HepG2 (cell line): Measurements from ENCODE around the gene MBD4. TPM values are rescaled to one million over a fixed set of nuclear protein-coding genes. Genes with fewer than 3 reads are reported as not detected.

Experiments
- ATAC-seq: fragments of 200-7000 bp; cut with Tn5 transposase; 3 replicates; pipeline ENCODE4 v1.9.1; 2020; ENCODE audit warnings: mild to moderate bottlenecking, moderate library complexity
- BruUV-seq: library from RNA; stranded (reverse); fragments of 400-500 nt; replicated peaks from 2 replicates; lab custom pipeline; 2021; lab: Mats Ljungman, UMichigan
- CTCF ChIA-PET: fragments of 300-600 bp; formaldehyde crosslinking; extraction: SDS; loops from one replicate; lab custom pipeline; 2021; ENCODE audit warnings: low total read pairs, inconsistent platforms, low intra/inter-chr PET ratio; lab: Yijun Ruan, JAX
- POLR2A ChIA-PET: fragments of 350-600 bp; sonication (Branson Sonifier 250); formaldehyde crosslinking; loops from one replicate; lab custom pipeline; 2020; ENCODE audit warnings: antibody characterized with exemption, inconsistent platforms; lab: Yijun Ruan, JAX
- DNase-seq: peaks from one replicate; pipeline ENCODE4 v3.0.0-alpha.2; 2015; ENCODE audit warnings: low spot score
- FAIRE-seq: peaks from 3 replicates; lab custom pipeline; 2011; peaks lifted over from hg19 to GRCh38; lab: Jason Lieb, UNC
- H2AFZ ChIP-seq: one replicate; pipeline ENCODE4 v1.6.1; 2011; ENCODE audit warnings: low read length, inconsistent platforms
- H3K27ac ChIP-seq: fragments of 300-600 bp; 3 replicates; pipeline ENCODE4 v1.8.0; 2011; ENCODE audit warnings: mixed run types, mild to moderate bottlenecking, mixed read lengths, low read length, inconsistent platforms; ENCODE audit not compliant: insufficient read depth; ENCODE audit errors: extremely low read length
- H3K27me3 ChIP-seq, 2 experiments: fragments of 200-600 bp in 1 of 2; 2 replicates in 1 of 2; 3 replicates in 1 of 2; pipeline versions ENCODE4 v1.6.0 to v1.8.0; 2011; ENCODE audit warnings: low read length in 2 of 2, mild to moderate bottlenecking in 2 of 2, moderate library complexity in 2 of 2, inconsistent platforms in 1 of 2; ENCODE audit not compliant: insufficient read depth in 2 of 2, control insufficient read depth in 1 of 2
- H3K36me3 ChIP-seq, 2 experiments: fragments of 200-600 bp in 1 of 2; replicated peaks in 1 of 2; 2 replicates in 1 of 2; 3 replicates in 1 of 2; pipeline versions ENCODE4 v1.5.1 to v1.8.0; 2011; ENCODE audit warnings: low read length in 2 of 2, inconsistent platforms in 1 of 2; ENCODE audit not compliant: insufficient read depth in 2 of 2, control insufficient read depth in 1 of 2
- H3K4me1 ChIP-seq: 2 replicates; pipeline ENCODE4 v1.5.1; 2012; ENCODE audit warnings: low read length, inconsistent platforms; ENCODE audit not compliant: insufficient read depth
- H3K4me2 ChIP-seq: 2 replicates; pipeline ENCODE4 v1.6.0; 2011; ENCODE audit warnings: low read depth, low read length, inconsistent platforms
- H3K4me3 ChIP-seq, 3 experiments: fragments of 200-600 bp in 1 of 3; sonication (generic), shearing (Covaris generic) in 1 of 3; replicated peaks in 1 of 3; 2 replicates each; pipeline ENCODE4 v1.5.1; 2011 to 2016; ENCODE audit warnings: low read length in 3 of 3, inconsistent platforms in 2 of 3, low read depth in 2 of 3, mild to moderate bottlenecking in 2 of 3, control low read depth in 1 of 3, mixed read lengths in 1 of 3; ENCODE audit not compliant: insufficient read depth in 1 of 3
- H3K79me2 ChIP-seq: one replicate; pipeline ENCODE4 v1.6.1; 2011; ENCODE audit warnings: low read length, inconsistent platforms; ENCODE audit not compliant: insufficient read depth
- H3K9ac ChIP-seq: 2 replicates; pipeline ENCODE4 v1.6.0; 2011; ENCODE audit warnings: mild to moderate bottlenecking, low read depth, low read length, inconsistent platforms; ENCODE audit not compliant: insufficient read depth
- H3K9me3 ChIP-seq: 2 replicates; pipeline ENCODE4 v1.5.1; 2012; ENCODE audit warnings: mild to moderate bottlenecking, low read length
- H4K20me1 ChIP-seq: 2 replicates; pipeline ENCODE4 v1.6.0; 2011; ENCODE audit warnings: inconsistent platforms, mild to moderate bottlenecking, low read length, moderate library complexity; ENCODE audit not compliant: insufficient read depth
- NFRKB ChIP-seq: fragments of 450-650 bp; IDR thresholded peaks from 2 replicates; pipeline ENCODE4 v1.6.1; 2017
- PHF20 ChIP-seq: sonication (generic); formaldehyde crosslinking; IDR thresholded peaks from 2 replicates; pipeline ENCODE4 v1.5.0; 2020; ENCODE audit warnings: mild to moderate bottlenecking, missing genetic modification reagents
- ZBTB21 ChIP-seq: sonication (generic); formaldehyde crosslinking; IDR thresholded peaks from 2 replicates; pipeline ENCODE4 v1.4.0; 2020; ENCODE audit warnings: missing genetic modification reagents
- ZC3H13 ChIP-seq: sonication (generic); formaldehyde crosslinking; IDR thresholded peaks from 2 replicates; pipeline ENCODE4 v1.8.1; 2023; ENCODE audit warnings: mild to moderate bottlenecking, missing genetic modification reagents, moderate library complexity
- ZNF83 ChIP-seq: sonication (generic); formaldehyde crosslinking; IDR thresholded peaks from 2 replicates; pipeline ENCODE4 v1.4.0; 2020; ENCODE audit warnings: missing genetic modification reagents, mild to moderate bottlenecking, borderline replicate concordance
- WGBS: methylation state at CpG from one replicate; pipeline ENCODE4 v1.1.6; 2017; ENCODE audit warnings: low lambda C conversion rate; 5-methylcytosine and 5-hydroxymethylcytosine counted together
- in situ Hi-C: cut with HindIII; loops from 2 replicates; pipeline ENCODE4 v1.10.0; 2017; ENCODE audit warnings: low pct_unique_long_range_greater_than_20kb; ENCODE audit not compliant: extremely low pct_ligation_motif_present
- intact Hi-C: fragments of 100-400 bp; cut with micrococcal nuclease; formaldehyde crosslinking; loops from one replicate; pipeline ENCODE4 v1.10.0; 2022; ENCODE audit not compliant: unreplicated experiment
- polyA plus RNA-seq, 8 experiments: library from polyadenylated mRNA; depleted of rRNA in 3 of 8; stranded (reverse) in 7 of 8; unstranded in 1 of 8; fragments of >200 nt; fragmentation: Illumina TruSeq in 4 of 8; extraction: Trizol in 4 of 8; gene quantifications; 2 replicates each; pipeline versions ENCODE4 v1.2.1 to v1.2.3, GENCODE V29; 2011 to 2016; ENCODE audit warnings: low read depth in 4 of 8, missing spikeins in 1 of 8, mixed read lengths in 1 of 8; ENCODE audit not compliant: insufficient read depth in 1 of 8
- total RNA-seq, 5 experiments: library from RNA; depleted of rRNA; stranded (reverse); fragments of >200 nt; fragmentation: Illumina TruSeq; extraction: Trizol; gene quantifications; 2 replicates each; pipeline ENCODE4 v1.2.3, GENCODE V29; 2016; ENCODE audit warnings: low read depth in 1 of 5
- TF ChIP-seq, protein P1 (sequence below): sonication (generic); formaldehyde crosslinking; IDR thresholded peaks from 2 replicates; pipeline ENCODE4 v1.9.0; 2021; ENCODE audit warnings: missing genetic modification reagents, borderline replicate concordance
- TF ChIP-seq, protein P2 (sequence below): sonication (generic); formaldehyde crosslinking; IDR thresholded peaks from 2 replicates; pipeline ENCODE4 v1.8.1; 2023; ENCODE audit warnings: mild to moderate bottlenecking, missing genetic modification reagents
- TF ChIP-seq, protein P3 (sequence below): sonication (generic); formaldehyde crosslinking; IDR thresholded peaks from 2 replicates; pipeline ENCODE4 v1.9.0; 2021; ENCODE audit warnings: missing genetic modification reagents, mild to moderate bottlenecking, borderline replicate concordance
- TF ChIP-seq, protein P4 (sequence below): sonication (generic); formaldehyde crosslinking; IDR thresholded peaks from 2 replicates; pipeline ENCODE4; 2020; ENCODE audit warnings: missing genetic modification reagents, mild to moderate bottlenecking, borderline replicate concordance

Gene MBD4
- total and polyA plus RNA-seq, 2 of the 13 experiments (the other 11 are each of a cell fraction or from before 2014, with no cell fraction given), result 14.9 to 25.3 TPM

DNA sequence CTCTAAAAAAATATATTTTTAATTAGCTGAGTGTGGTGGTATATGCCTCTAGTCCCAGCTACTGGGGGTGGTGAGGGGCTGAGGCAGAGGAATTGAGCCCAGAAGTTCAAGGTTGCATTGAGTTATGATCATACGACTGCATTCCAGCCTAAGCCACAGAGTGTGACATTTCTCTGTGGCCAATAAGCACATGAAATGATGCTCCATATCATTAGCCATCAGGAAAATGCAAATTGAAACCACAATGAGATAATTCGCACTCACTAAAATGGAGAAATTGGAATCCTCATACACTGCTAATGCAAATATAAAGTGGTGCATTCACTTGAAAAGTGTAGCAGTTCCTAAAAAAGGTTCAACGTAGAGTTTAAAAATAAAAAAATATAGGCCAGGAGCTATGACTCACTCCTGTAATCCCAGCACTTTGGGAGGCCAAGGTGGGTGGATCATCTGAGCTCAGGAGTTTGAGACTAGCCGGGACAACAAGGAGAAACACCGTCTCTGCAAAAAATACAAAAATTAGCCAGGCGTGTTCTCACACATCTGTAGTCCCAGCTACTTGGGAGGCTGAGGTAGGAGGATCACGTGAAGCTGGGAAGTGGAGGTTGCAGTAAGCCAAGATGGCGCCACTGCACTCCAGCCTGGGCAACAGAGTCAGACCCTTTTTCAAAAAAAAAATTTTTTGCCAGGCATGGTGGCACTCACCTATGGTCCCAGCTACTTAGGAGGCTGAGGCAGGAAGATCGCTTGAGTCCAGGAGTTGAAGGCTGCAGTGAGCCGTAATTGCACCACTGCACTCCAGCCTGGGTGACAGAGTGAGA, 35.4 kb upstream of the MBD4 start (continued):
- TF ChIP-seq, protein P1, sequence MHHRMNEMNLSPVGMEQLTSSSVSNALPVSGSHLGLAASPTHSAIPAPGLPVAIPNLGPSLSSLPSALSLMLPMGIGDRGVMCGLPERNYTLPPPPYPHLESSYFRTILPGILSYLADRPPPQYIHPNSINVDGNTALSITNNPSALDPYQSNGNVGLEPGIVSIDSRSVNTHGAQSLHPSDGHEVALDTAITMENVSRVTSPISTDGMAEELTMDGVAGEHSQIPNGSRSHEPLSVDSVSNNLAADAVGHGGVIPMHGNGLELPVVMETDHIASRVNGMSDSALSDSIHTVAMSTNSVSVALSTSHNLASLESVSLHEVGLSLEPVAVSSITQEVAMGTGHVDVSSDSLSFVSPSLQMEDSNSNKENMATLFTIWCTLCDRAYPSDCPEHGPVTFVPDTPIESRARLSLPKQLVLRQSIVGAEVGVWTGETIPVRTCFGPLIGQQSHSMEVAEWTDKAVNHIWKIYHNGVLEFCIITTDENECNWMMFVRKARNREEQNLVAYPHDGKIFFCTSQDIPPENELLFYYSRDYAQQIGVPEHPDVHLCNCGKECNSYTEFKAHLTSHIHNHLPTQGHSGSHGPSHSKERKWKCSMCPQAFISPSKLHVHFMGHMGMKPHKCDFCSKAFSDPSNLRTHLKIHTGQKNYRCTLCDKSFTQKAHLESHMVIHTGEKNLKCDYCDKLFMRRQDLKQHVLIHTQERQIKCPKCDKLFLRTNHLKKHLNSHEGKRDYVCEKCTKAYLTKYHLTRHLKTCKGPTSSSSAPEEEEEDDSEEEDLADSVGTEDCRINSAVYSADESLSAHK, result no peak

DNA sequence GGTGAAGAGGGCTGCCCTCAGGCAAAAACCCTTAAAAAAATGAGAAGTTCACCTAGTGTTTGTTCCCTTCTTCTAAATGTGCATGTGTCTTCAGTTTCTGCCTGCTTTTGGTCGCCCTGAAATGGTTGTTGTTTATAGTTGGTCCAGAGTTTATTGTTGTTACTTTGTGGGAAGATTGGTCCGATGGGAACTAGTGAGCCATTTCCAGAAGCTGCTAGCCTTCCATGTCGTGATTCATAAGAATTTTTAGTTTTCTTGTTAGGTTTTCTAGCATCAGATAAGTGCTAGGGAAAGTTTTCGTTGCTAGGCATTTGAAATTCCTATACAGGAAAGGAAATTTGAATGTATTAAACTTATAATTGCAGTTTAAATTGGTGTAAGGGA, 34.0 kb upstream of the MBD4 start:
- Histone ChIP-seq H3K4me2 (no peak overlapping the region), H3K79me2 (no peaks in the 10 kb centered on the region), H3K9me3 (no peaks in the 10 kb centered on the region), H3K27ac (no peak overlapping the region), H3K4me1 (peaks cover 17% of the 10 kb centered on the region), H3K4me3 (no peak overlapping the region), H3K36me3 (peaks cover 10 to 19% of the 10 kb centered on the region in 2 experiments), H2AFZ (no peak overlapping the region), H3K27me3 (no peaks in the 10 kb centered on the region), H4K20me1 (no peaks in the 10 kb centered on the region), H3K9ac (no peak overlapping the region)
- BruUV-seq, result no TSS peak
- in situ Hi-C loops (no loop called here), intact Hi-C loops (no loop called here)
- ATAC-seq (no peak), DNase-seq (no peak), FAIRE-seq (no peak)
- CTCF ChIA-PET, result no interaction called here
- POLR2A ChIA-PET, result no interaction called here
- WGBS, result 81% methylated on average over 4 of the region's 4 CpGs
- TF ChIP-seq, protein P2, sequence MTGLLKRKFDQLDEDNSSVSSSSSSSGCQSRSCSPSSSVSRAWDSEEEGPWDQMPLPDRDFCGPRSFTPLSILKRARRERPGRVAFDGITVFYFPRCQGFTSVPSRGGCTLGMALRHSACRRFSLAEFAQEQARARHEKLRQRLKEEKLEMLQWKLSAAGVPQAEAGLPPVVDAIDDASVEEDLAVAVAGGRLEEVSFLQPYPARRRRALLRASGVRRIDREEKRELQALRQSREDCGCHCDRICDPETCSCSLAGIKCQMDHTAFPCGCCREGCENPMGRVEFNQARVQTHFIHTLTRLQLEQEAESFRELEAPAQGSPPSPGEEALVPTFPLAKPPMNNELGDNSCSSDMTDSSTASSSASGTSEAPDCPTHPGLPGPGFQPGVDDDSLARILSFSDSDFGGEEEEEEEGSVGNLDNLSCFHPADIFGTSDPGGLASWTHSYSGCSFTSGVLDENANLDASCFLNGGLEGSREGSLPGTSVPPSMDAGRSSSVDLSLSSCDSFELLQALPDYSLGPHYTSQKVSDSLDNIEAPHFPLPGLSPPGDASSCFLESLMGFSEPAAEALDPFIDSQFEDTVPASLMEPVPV, result no peak
- no peak for TF ChIP-seq PHF20
- TF ChIP-seq, protein P3, sequence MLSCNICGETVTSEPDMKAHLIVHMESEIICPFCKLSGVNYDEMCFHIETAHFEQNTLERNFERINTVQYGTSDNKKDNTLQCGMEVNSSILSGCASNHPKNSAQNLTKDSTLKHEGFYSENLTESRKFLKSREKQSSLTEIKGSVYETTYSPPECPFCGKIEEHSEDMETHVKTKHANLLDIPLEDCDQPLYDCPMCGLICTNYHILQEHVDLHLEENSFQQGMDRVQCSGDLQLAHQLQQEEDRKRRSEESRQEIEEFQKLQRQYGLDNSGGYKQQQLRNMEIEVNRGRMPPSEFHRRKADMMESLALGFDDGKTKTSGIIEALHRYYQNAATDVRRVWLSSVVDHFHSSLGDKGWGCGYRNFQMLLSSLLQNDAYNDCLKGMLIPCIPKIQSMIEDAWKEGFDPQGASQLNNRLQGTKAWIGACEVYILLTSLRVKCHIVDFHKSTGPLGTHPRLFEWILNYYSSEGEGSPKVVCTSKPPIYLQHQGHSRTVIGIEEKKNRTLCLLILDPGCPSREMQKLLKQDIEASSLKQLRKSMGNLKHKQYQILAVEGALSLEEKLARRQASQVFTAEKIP, result no peak
- no peak for TF ChIP-seq ZBTB21 (CRISPR knock-in tag)
- no peak for TF ChIP-seq NFRKB
- no peak for TF ChIP-seq ZNF83 (CRISPR knock-in tag)
- TF ChIP-seq ZC3H13 (CRISPR knock-in tag), result no peak
- TF ChIP-seq, protein P4, sequence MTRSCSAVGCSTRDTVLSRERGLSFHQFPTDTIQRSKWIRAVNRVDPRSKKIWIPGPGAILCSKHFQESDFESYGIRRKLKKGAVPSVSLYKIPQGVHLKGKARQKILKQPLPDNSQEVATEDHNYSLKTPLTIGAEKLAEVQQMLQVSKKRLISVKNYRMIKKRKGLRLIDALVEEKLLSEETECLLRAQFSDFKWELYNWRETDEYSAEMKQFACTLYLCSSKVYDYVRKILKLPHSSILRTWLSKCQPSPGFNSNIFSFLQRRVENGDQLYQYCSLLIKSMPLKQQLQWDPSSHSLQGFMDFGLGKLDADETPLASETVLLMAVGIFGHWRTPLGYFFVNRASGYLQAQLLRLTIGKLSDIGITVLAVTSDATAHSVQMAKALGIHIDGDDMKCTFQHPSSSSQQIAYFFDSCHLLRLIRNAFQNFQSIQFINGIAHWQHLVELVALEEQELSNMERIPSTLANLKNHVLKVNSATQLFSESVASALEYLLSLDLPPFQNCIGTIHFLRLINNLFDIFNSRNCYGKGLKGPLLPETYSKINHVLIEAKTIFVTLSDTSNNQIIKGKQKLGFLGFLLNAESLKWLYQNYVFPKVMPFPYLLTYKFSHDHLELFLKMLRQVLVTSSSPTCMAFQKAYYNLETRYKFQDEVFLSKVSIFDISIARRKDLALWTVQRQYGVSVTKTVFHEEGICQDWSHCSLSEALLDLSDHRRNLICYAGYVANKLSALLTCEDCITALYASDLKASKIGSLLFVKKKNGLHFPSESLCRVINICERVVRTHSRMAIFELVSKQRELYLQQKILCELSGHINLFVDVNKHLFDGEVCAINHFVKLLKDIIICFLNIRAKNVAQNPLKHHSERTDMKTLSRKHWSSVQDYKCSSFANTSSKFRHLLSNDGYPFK (CRISPR knock-in tag), result no peak
